B cell (primary cell): ENCODE data around the gene DGKQ.

Source experiments
- CTCF ChIP-seq: fragments of 200-600 bp; IDR thresholded peaks from one replicate; pipeline ENCODE4 v1.8.0; 2022; ENCODE audit warnings: antibody characterized with exemption, mild to moderate bottlenecking
- EZH2 ChIP-seq: IDR thresholded peaks from 2 replicates; pipeline ENCODE4 v1.6.1; 2012; ENCODE audit warnings: borderline replicate concordance, low read depth, mild to moderate bottlenecking, moderate library complexity, low read length; ENCODE audit not compliant: insufficient read depth, poor library complexity, severe bottlenecking

DNA sequence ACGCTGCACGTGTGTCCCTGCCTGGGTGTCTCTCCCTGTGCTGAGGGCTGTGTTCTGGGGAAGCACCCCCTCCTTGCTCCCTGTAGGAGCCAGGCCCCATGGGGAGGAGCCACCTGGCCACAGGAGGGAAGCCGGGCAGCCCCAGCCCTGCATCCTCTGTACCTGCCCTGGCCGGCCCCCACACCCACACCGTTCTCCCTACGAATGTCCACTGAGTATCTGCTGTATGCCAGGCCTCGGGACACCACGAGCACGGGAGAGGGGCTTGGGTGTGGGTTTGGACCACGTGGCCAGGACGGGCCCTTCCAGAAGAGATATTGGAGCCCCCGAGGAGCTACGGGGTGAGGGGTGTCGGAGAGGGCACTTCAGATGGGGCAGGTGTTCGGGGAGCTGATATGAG is 44.3 kb upstream of the DGKQ start:
- TF ChIP-seq CTCF (no peak), EZH2 (no peak)
